ENCODE measurements around the gene NPHP4. TPM values are rescaled to one million over a fixed set of nuclear protein-coding genes. Genes with fewer than 3 reads are reported as not detected.

Gene NPHP4
- total and polyA plus RNA-seq, 9 of the 15 experiments (the other 6 are each of a cell fraction or from before 2014, with no cell fraction given) = 0.52 to 26.2 (median 6.7) TPM

GRCh38 chr1:5892329-5892728 lies 99.9 kb downstream of the NPHP4 start:
- Histone ChIP-seq H3K36me3 (ENCODE audit: control insufficient read depth, insufficient read depth, low read length) (peaks cover 9% of the 10 kb centered on the region; the same call in 2 of the 3 replicates), H3K27me3 (ENCODE audit: control insufficient read depth in 2 of 2, insufficient read depth in 2 of 2, low read length in 2 of 2) (no peaks in the 10 kb centered on the region), H3K9me1 (ENCODE audit: control insufficient read depth, insufficient read depth, low read length) (no peaks in the 10 kb centered on the region), H3K4me1 (replicated peaks in 1 of 2; ENCODE audit: control insufficient read depth in 2 of 2, insufficient read depth in 2 of 2, low read length in 2 of 2) (peaks cover 11 to 37% of the 10 kb centered on the region in 2 experiments; a peak in 4 of 5 replicates), H3K79me2 (ENCODE audit: control insufficient read depth, insufficient read depth, low read length) (no peaks in the 10 kb centered on the region), H3K4me3 (no peak overlapping the region), H3K9ac (ENCODE audit: insufficient read depth in 1 of 2, low read depth in 2 of 2, low read length in 2 of 2) (peak overlapping the region in 1 of 2 experiments; percentile 8; a peak in 1 of 4 replicates), H3K4me2 (ENCODE audit: insufficient read depth, low read length) (peak overlapping the region; percentile 39), H3K9me3 (replicated peaks; ENCODE audit: control insufficient read depth, insufficient read depth, low read depth, low read length) (no peaks in the 10 kb centered on the region), H3K27ac (ENCODE audit: extremely low read depth, low read depth, low read length) (no peak overlapping the region; the same call in 2 of the 3 replicates), H2AFZ (ENCODE audit: low read depth, low read length) (no peak overlapping the region), H4K20me1 (replicated peaks; ENCODE audit: control insufficient read depth, insufficient read depth, low read length) (peaks cover 9% of the 10 kb centered on the region)
- DNase-seq (ENCODE audit: extremely low read depth in 1 of 4, low spot score in 3 of 4) (peak in 2 of 4 experiments; percentile 43 to 46), FAIRE-seq (no peak), ATAC-seq (peak; percentile 48)
- intact Hi-C loops (cut with micrococcal nuclease) = no loop called here
- peak; percentile 67 for TF ChIP-seq ZNF316 (IDR thresholded peaks at IDR 0.05)
- no peak for TF ChIP-seq NR0B1 (IDR thresholded peaks at IDR 0.05; ENCODE audit: partially characterized antibody)
- TF ChIP-seq C11orf30 (IDR thresholded peaks at IDR 0.05; ENCODE audit: low read depth) = peak; percentile 48; the same call in 1 of the 2 replicates
- 69% methylated on average over 8 of the region's 8 CpGs for WGBS (ENCODE audit: insufficient coverage, low coverage, missing lambda C conversion rate)
- in situ Hi-C loops (cut with MboI) = no loop called here
- BruUV-seq (replicated peaks) = no TSS peak
- ChIA-PET CTCF (ENCODE audit: low intra/inter-chr PET ratio) (no interaction called here), POLR2A (interaction anchor here (0.6 to 1.5 kb wide), 3 partner anchors 13 to 25 kb away, joined by 6 read pairs; no protein-coding TSS in a partner anchor)

- DNase-seq (ENCODE audit: extremely low read depth in 1 of 4, low spot score in 3 of 4) (no peak), FAIRE-seq (no peak), ATAC-seq (no peak)
- Histone ChIP-seq H3K36me3 (ENCODE audit: control insufficient read depth, insufficient read depth, low read length) (peaks cover 11% of the 10 kb centered on the region; the same call in 2 of the 3 replicates), H3K9me3 (replicated peaks; ENCODE audit: control insufficient read depth, insufficient read depth, low read depth, low read length) (no peaks in the 10 kb centered on the region), H3K9me1 (ENCODE audit: control insufficient read depth, insufficient read depth, low read length) (peaks cover under 1% of the 10 kb centered on the region), H2AFZ (ENCODE audit: low read depth, low read length) (no peak overlapping the region), H3K4me1 (replicated peaks in 1 of 2; ENCODE audit: control insufficient read depth in 2 of 2, insufficient read depth in 2 of 2, low read length in 2 of 2) (peaks cover 13 to 43% of the 10 kb centered on the region in 2 experiments; a peak in 4 of 5 replicates), H3K79me2 (ENCODE audit: control insufficient read depth, insufficient read depth, low read length) (no peaks in the 10 kb centered on the region), H3K4me2 (ENCODE audit: insufficient read depth, low read length) (no peak overlapping the region), H3K4me3 (no peak overlapping the region), H3K9ac (ENCODE audit: insufficient read depth in 1 of 2, low read depth in 2 of 2, low read length in 2 of 2) (no peak overlapping the region), H4K20me1 (replicated peaks; ENCODE audit: control insufficient read depth, insufficient read depth, low read length) (peaks cover 12% of the 10 kb centered on the region), H3K27me3 (ENCODE audit: control insufficient read depth in 2 of 2, insufficient read depth in 2 of 2, low read length in 2 of 2) (no peaks in the 10 kb centered on the region), H3K27ac (ENCODE audit: extremely low read depth, low read depth, low read length) (no peak overlapping the region)
- CTCF ChIA-PET (ENCODE audit: low intra/inter-chr PET ratio) = no interaction called here
- no TSS peak for BruUV-seq (replicated peaks)
- POLR2A ChIA-PET = interaction anchor here (1.0 kb wide), 1 partner anchor 26 kb away, joined by 6 read pairs; no protein-coding TSS in a partner anchor
- WGBS (ENCODE audit: insufficient coverage, low coverage, missing lambda C conversion rate) = 88% methylated on average over 9 of the region's 9 CpGs
- intact Hi-C loops (cut with micrococcal nuclease) = no loop called here
- in situ Hi-C loops (cut with MboI) = no loop called here
- no peak for TF ChIP-seq DPF2 (IDR thresholded peaks at IDR 0.05)
- no peak for TF ChIP-seq ZBTB26 (CRISPR knock-in tag; IDR thresholded peaks at IDR 0.05)
- TF ChIP-seq EZH2 (IDR thresholded peaks at IDR 0.05; ENCODE audit: borderline replicate concordance, low read depth, low read length) = no peak
- TF ChIP-seq ZNF274 (IDR thresholded peaks at IDR 0.05; ENCODE audit: borderline replicate concordance, low read depth, low read length) = no peak
- TF ChIP-seq KAT8 (IDR thresholded peaks at IDR 0.05; ENCODE audit: low read depth) = no peak
- no peak for TF ChIP-seq NFE2 (IDR thresholded peaks at IDR 0.05; ENCODE audit: low read depth)
- no peak for TF ChIP-seq MXI1 (IDR thresholded peaks at IDR 0.05; ENCODE audit: low read depth, low read length)
Measured at GRCh38 chr1:5891736-5892135, 100.5 kb downstream of the NPHP4 start.
